SK-N-SH treated with all-trans-retinoic acid at 6 μM for 48 hours (cell line): ENCODE measurements around the gene DTNB.

ENCODE experiments used
- ATAC-seq: fragments of 200-7000 bp; cut with Tn5 transposase; 3 replicates; pipeline ENCODE4 v1.9.1; 2020; ENCODE audit warnings: mild to moderate bottlenecking, moderate library complexity
- ARNTL ChIP-seq: fragments of 450-650 bp; formaldehyde crosslinking; IDR thresholded peaks from 2 replicates; pipeline ENCODE4 v1.5.0; 2020; ENCODE audit warnings: low read depth, mild to moderate bottlenecking, moderate library complexity, borderline replicate concordance
- BACH2 ChIP-seq: fragments of 250-450 bp; sonication (Bioruptor Pico); IDR thresholded peaks from 2 replicates; pipeline ENCODE4 v1.9.0; 2021; ENCODE audit warnings: mild to moderate bottlenecking, borderline replicate concordance
- CREB5 ChIP-seq: fragments of 250-450 bp; sonication (Bioruptor Pico); IDR thresholded peaks from 2 replicates; pipeline ENCODE4 v1.5.1; 2020; ENCODE audit warnings: low read depth, mild to moderate bottlenecking, moderate library complexity
- CSRNP3 ChIP-seq: fragments of 250-450 bp; sonication (Bioruptor Pico); IDR thresholded peaks from 2 replicates; pipeline ENCODE4 v1.5.1; 2021; ENCODE audit warnings: mild to moderate bottlenecking, moderate library complexity
- GLIS3 ChIP-seq: fragments of 250-450 bp; sonication (Bioruptor Pico); IDR thresholded peaks from 2 replicates; pipeline ENCODE4 v1.5.0; 2020; ENCODE audit warnings: mild to moderate bottlenecking, moderate library complexity
- ISL1 ChIP-seq: fragments of 250-450 bp; sonication (Bioruptor Pico); IDR thresholded peaks from 2 replicates; pipeline ENCODE4 v2.1.2; 2022; ENCODE audit warnings: mild to moderate bottlenecking, moderate library complexity
- OSR1 ChIP-seq: fragments of 250-450 bp; sonication (Bioruptor Pico); IDR thresholded peaks from 2 replicates; pipeline ENCODE4 v1.8.0; 2022; ENCODE audit warnings: moderate library complexity, mild to moderate bottlenecking, inconsistent platforms
- PATZ1 ChIP-seq: fragments of 250-450 bp; sonication (Bioruptor Pico); IDR thresholded peaks from 2 replicates; pipeline ENCODE4 v1.8.0; 2020; ENCODE audit warnings: mild to moderate bottlenecking, moderate library complexity, borderline replicate concordance
- PPARA ChIP-seq: fragments of 250-450 bp; sonication (Bioruptor Pico); IDR thresholded peaks from 2 replicates; pipeline ENCODE4 v1.5.0; 2020; ENCODE audit warnings: mild to moderate bottlenecking, borderline replicate concordance
- RARB ChIP-seq: fragments of 250-450 bp; sonication (Bioruptor Pico); IDR thresholded peaks from 2 replicates; pipeline ENCODE4 v1.8.0; 2021; ENCODE audit warnings: mild to moderate bottlenecking, moderate library complexity
- SNAI2 ChIP-seq: fragments of 250-450 bp; sonication (Bioruptor Pico); IDR thresholded peaks from 2 replicates; pipeline ENCODE4 v1.5.0; 2020; ENCODE audit warnings: mild to moderate bottlenecking, moderate library complexity
- TCF4 ChIP-seq: fragments of 250-450 bp; sonication (Bioruptor Pico); IDR thresholded peaks from 2 replicates; pipeline ENCODE4 v1.8.0; 2021; ENCODE audit warnings: mild to moderate bottlenecking, moderate library complexity, borderline replicate concordance
- TOX ChIP-seq: fragments of 250-450 bp; sonication (Bioruptor Pico); IDR thresholded peaks from 2 replicates; pipeline ENCODE4 v1.8.0; 2021; ENCODE audit warnings: mild to moderate bottlenecking, moderate library complexity, borderline replicate concordance
- TSHZ2 ChIP-seq: fragments of 250-450 bp; sonication (Bioruptor Pico); IDR thresholded peaks from 2 replicates; pipeline ENCODE4 v1.5.0; 2020; ENCODE audit warnings: mild to moderate bottlenecking, moderate library complexity
- ZC3H10 ChIP-seq: fragments of 250-450 bp; sonication (Bioruptor Pico); IDR thresholded peaks from 2 replicates; pipeline ENCODE4 v1.5.1; 2021; ENCODE audit warnings: mild to moderate bottlenecking, moderate library complexity
- ZFP3 ChIP-seq: fragments of 250-450 bp; sonication (Bioruptor Pico); IDR thresholded peaks from 2 replicates; pipeline ENCODE4 v1.5.0; 2020; ENCODE audit warnings: mild to moderate bottlenecking, moderate library complexity
- ZFP30 ChIP-seq: fragments of 450-650 bp; formaldehyde crosslinking; IDR thresholded peaks from 2 replicates; pipeline ENCODE4 v1.5.0; 2022; ENCODE audit warnings: mild to moderate bottlenecking, moderate library complexity
- ZNF565 ChIP-seq: fragments of 450-650 bp; formaldehyde crosslinking; conservative IDR thresholded peaks from 2 replicates; pipeline ENCODE4 v1.5.0; 2020; ENCODE audit warnings: low read depth, mild to moderate bottlenecking, moderate library complexity
- ZNF70 ChIP-seq: fragments of 450-650 bp; formaldehyde crosslinking; IDR thresholded peaks from 2 replicates; pipeline ENCODE4 v1.5.0; 2020; ENCODE audit warnings: mild to moderate bottlenecking, moderate library complexity
- ZNF8 ChIP-seq: fragments of 450-650 bp; formaldehyde crosslinking; IDR thresholded peaks from 2 replicates; pipeline ENCODE4 v1.5.0; 2020; ENCODE audit warnings: mild to moderate bottlenecking, moderate library complexity

DTNB gene

GRCh38 chr2:25494616-25495015, 178.8 kb downstream of the DTNB start:
- TF ChIP-seq OSR1 (CRISPR knock-in tag) (no peak), TSHZ2 (CRISPR knock-in tag) (no peak), ZFP3 (no peak), CSRNP3 (CRISPR knock-in tag) (no peak), ISL1 (CRISPR knock-in tag) (no peak), ZFP30 (no peak), ARNTL (CRISPR knock-in tag) (no peak), TCF4 (no peak), CREB5 (CRISPR knock-in tag) (no peak), TOX (CRISPR knock-in tag) (no peak), PPARA (CRISPR knock-in tag) (no peak), ZNF70 (no peak)
- TF ChIP-seq, all 23 proteins: peak for 0
- ATAC-seq, result no peak; the same call in 2 of the 3 replicates

- ATAC-seq, result no peak
- TF ChIP-seq BACH2 (no peak), CREB5 (CRISPR knock-in tag) (no peak), RARB (CRISPR knock-in tag) (no peak), OSR1 (CRISPR knock-in tag) (no peak), ISL1 (CRISPR knock-in tag) (no peak), PATZ1 (no peak), TOX (CRISPR knock-in tag) (no peak), ZFP3 (no peak), PPARA (CRISPR knock-in tag) (no peak), ARNTL (CRISPR knock-in tag) (no peak), ZNF565 (CRISPR knock-in tag) (no peak), ZC3H10 (no peak)
These were observed 180.2 kb downstream of the DTNB start for GRCh38 chr2:25493207-25493606.

- no peak for ATAC-seq
- TF ChIP-seq ARNTL (CRISPR knock-in tag) (no peak), PPARA (CRISPR knock-in tag) (no peak), TCF4 (no peak), ZFP3 (no peak), ZC3H10 (no peak)
These were observed 180.7 kb downstream of the DTNB start for GRCh38 chr2:25492726-25493125.

GRCh38 chr2:25491966-25492532, 181.3 kb downstream of the DTNB start:
- peak; percentile 40; the same call in 1 of the 3 replicates for ATAC-seq
- TF ChIP-seq ARNTL (CRISPR knock-in tag) (no peak), ISL1 (CRISPR knock-in tag) (peak; percentile 35), ZNF70 (peak; percentile 15; the same call in 1 of the 2 replicates), ZNF8 (CRISPR knock-in tag) (peak; percentile 52; the same call in 1 of the 2 replicates), TCF4 (peak; percentile 96), TSHZ2 (CRISPR knock-in tag) (peak; percentile 82), ZFP30 (no peak), GLIS3 (CRISPR knock-in tag) (no peak), SNAI2 (CRISPR knock-in tag) (no peak), CSRNP3 (CRISPR knock-in tag) (peak; percentile 59; the same call in 1 of the 2 replicates), OSR1 (CRISPR knock-in tag) (no peak), ZFP3 (peak; percentile 94)
